CD4-positive, CD25-positive, alpha-beta regulatory T cell (primary cell): Measurements from ENCODE around the gene NEFH. TPM values are rescaled to one million over a fixed set of nuclear protein-coding genes. Genes with fewer than 3 reads are reported as not detected.

ENCODE experiments used
- ATAC-seq, 2 donors: fragments of 150-1000 bp; cut with Tn5 transposase; one replicate each; pipeline ENCODE4 v1.10.0; 2021; ENCODE audit warnings: low read depth in 2 of 2, moderate number of reproducible peaks in 2 of 2, moderate library complexity in 1 of 2
- DNase-seq, 3 donors: peaks; one replicate each; pipeline versions ENCODE4 v3.0.0 to v3.0.0-alpha.2; 2012 to 2022; ENCODE audit warnings: mixed read lengths in 1 of 3
- H3K27ac ChIP-seq: one replicate; pipeline ENCODE4 v1.7.0; 2013; ENCODE audit warnings: mild to moderate bottlenecking, low read length; ENCODE audit not compliant: insufficient read depth, poor library complexity, severe bottlenecking
- H3K27me3 ChIP-seq: one replicate; pipeline ENCODE4 v1.7.0; 2013; ENCODE audit warnings: low read length; ENCODE audit not compliant: control insufficient read depth, insufficient read depth
- H3K36me3 ChIP-seq: one replicate; pipeline ENCODE4 v1.7.0; 2013; ENCODE audit warnings: mild to moderate bottlenecking, low read length, moderate library complexity; ENCODE audit not compliant: control insufficient read depth, insufficient read depth
- H3K4me1 ChIP-seq: 2 replicates; pipeline ENCODE4 v1.7.0; 2013; ENCODE audit warnings: mild to moderate bottlenecking, low read length; ENCODE audit not compliant: insufficient read depth, control insufficient read depth, poor library complexity, severe bottlenecking
- H3K4me3 ChIP-seq: one replicate; pipeline ENCODE4 v1.7.0; 2013; ENCODE audit warnings: low read depth, mild to moderate bottlenecking, low read length, moderate library complexity
- H3K9me3 ChIP-seq, 2 experiments: 1 replicate in 1 of 2; 2 replicates in 1 of 2; pipeline ENCODE4 v1.7.0; 2013; ENCODE audit warnings: low read length in 2 of 2, mild to moderate bottlenecking in 1 of 2, moderate library complexity in 1 of 2; ENCODE audit not compliant: control insufficient read depth in 2 of 2
- H3K27ac Mint-ChIP-seq, 3 donors: one replicate each; pipeline ENCODE4 v1.8.0; 2020 to 2022; ENCODE audit warnings: mild to moderate bottlenecking in 3 of 3, mixed read lengths in 3 of 3, moderate library complexity in 2 of 3
- H3K27me3 Mint-ChIP-seq: one replicate; pipeline ENCODE4 v1.8.0; 2022; ENCODE audit warnings: mild to moderate bottlenecking, mixed read lengths
- H3K36me3 Mint-ChIP-seq: one replicate; pipeline ENCODE4 v1.8.0; 2020; ENCODE audit warnings: mixed read lengths
- H3K4me1 Mint-ChIP-seq, 4 donors: one replicate each; pipeline ENCODE4 v1.8.0; 2020 to 2022; ENCODE audit warnings: mixed read lengths in 4 of 4, mild to moderate bottlenecking in 1 of 4
- H3K4me3 Mint-ChIP-seq, 4 donors: one replicate each; pipeline ENCODE4 v1.8.0; 2020 to 2022; ENCODE audit warnings: mild to moderate bottlenecking in 4 of 4, mixed read lengths in 4 of 4, moderate library complexity in 3 of 4
- H3K9me3 Mint-ChIP-seq, 7 donors: one replicate each; pipeline ENCODE4 v1.8.0; 2020 to 2022; ENCODE audit warnings: mixed read lengths in 7 of 7, mild to moderate bottlenecking in 3 of 7, moderate library complexity in 2 of 7
- polyA plus RNA-seq, 4 donors: library from polyadenylated mRNA; unstranded; fragments of 300-500 nt; fragmentation: Illumina TruSeq; gene quantifications; one replicate each; pipeline ENCODE4 v1.2.3, GENCODE V29; 2021
- total RNA-seq: library from RNA; stranded (reverse); gene quantifications from one replicate; pipeline ENCODE4 v1.2.3, GENCODE V29; 2022

The NEFH gene
- total and polyA plus RNA-seq, 5 donors from 2014 or later: 0.08 to 0.49 (median 0.30) TPM

DNA sequence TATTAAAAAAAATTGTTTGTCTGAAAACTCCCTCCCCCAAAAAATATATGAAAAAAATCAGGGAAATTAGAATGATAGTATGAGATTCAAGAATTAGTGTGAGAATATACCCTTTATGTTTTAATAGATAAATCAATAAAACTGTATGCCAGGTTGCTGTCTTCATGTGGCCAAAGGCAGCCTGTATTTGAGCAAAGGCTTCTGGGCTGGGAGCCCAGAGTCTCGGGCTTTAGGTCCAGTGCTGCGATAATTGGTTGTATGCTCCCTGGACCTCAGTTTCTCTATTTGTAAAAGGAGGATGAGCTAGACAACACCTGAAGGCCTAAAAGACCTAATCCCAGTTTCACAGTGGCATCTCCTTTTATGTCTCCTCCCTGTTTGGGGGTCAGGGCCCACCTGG, 43.7 kb downstream of the NEFH start:
- no peaks in the 10 kb centered on the region for H3K9me3 Mint-ChIP-seq
- no peak overlapping the region for H3K27ac Mint-ChIP-seq
- H3K36me3 Mint-ChIP-seq: peaks cover 54% of the 10 kb centered on the region
- no peaks in the 10 kb centered on the region for H3K4me1 Mint-ChIP-seq
- no peak overlapping the region for H3K4me3 Mint-ChIP-seq
- Histone ChIP-seq H3K27me3 (no peaks in the 10 kb centered on the region), H3K36me3 (peaks cover 86% of the 10 kb centered on the region), H3K27ac (no peak overlapping the region), H3K4me3 (no peak overlapping the region), H3K4me1 (no peaks in the 10 kb centered on the region), H3K9me3 (no peaks in the 10 kb centered on the region)
- no peak for DNase-seq
- no peaks in the 10 kb centered on the region for H3K27me3 Mint-ChIP-seq
- no peak for ATAC-seq

DNA sequence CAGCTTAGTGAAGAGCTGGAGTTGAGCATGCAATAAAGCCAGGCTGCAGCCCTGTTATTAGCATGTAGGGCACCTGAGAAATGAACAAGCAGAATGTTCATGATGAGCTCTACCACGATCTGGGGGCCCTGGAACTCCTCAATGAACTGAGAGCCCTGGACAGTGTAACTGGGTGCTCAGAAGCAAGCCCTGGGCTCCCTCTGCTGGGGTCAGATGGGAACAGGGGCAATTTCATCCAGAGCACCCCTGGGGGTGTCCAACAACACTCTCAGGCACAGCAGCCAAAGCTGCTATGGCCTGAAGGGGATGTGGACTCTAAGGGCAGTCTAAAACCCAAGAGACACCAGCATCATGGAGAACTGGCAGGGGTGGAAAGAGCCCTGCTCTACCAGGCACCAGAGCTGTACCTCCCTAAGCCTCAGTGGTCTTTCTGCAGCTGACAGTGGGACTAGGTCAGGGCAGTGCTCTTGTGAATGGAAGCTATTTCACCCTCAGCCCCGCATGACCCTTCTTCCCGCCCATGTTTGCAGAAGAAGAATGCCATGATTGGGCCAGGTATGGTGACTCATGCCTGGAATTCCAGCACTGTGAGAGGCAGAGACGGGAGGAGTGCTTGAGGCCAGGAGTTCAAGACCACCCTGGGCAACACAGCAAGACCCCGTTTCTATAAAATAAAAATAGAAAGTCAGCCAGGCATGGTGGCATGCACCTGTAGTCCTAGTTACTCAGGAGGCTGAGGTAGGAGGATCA, 44.6 kb downstream of the NEFH start:
- Histone ChIP-seq H3K27me3 (no peaks in the 10 kb centered on the region), H3K4me3 (no peak overlapping the region), H3K4me1 (no peaks in the 10 kb centered on the region), H3K27ac (no peak overlapping the region), H3K9me3 (no peaks in the 10 kb centered on the region), H3K36me3 (peaks cover 86% of the 10 kb centered on the region)
- Mint-ChIP-seq H3K4me1 (no peaks in the 10 kb centered on the region), H3K27ac (peak overlapping the region in 1 of 3 donors; percentile 20), H3K36me3 (peaks cover 53% of the 10 kb centered on the region), H3K27me3 (no peaks in the 10 kb centered on the region), H3K9me3 (no peaks in the 10 kb centered on the region), H3K4me3 (no peak overlapping the region)
- ATAC-seq (peak in 1 of 2 donors; percentile 50), DNase-seq (peak in 2 of 3 donors; percentile 11 to 37)

DNA sequence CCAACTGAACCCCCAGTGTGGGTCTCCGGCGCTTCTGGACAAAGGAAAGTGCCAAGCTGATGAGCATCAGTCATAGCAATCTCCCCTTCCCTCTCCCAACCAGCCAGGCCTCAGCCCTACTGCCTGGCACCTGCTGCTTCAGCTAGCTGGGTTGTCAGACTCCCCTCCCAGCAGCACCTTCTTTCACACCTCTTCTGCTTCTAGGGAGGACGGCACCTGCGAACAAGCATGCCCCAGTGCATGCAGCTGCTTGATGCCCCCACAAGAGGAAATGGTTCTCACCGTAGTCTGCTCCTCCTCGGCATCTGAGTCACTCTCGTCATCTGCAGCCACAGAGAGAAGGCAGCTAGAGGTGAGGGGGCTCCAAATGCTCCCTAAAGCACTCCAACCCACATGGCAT, 48.1 kb downstream of the NEFH start:
- Histone ChIP-seq H3K27me3 (no peaks in the 10 kb centered on the region), H3K36me3 (peaks cover 89% of the 10 kb centered on the region), H3K4me3 (no peak overlapping the region), H3K9me3 (no peaks in the 10 kb centered on the region), H3K4me1 (no peaks in the 10 kb centered on the region), H3K27ac (no peak overlapping the region)
- H3K36me3 Mint-ChIP-seq: peaks cover 38% of the 10 kb centered on the region
- H3K4me1 Mint-ChIP-seq: no peaks in the 10 kb centered on the region
- ATAC-seq (no peak), DNase-seq (no peak)
- no peak overlapping the region for H3K27ac Mint-ChIP-seq
- no peak overlapping the region for H3K4me3 Mint-ChIP-seq
- H3K9me3 Mint-ChIP-seq: no peaks in the 10 kb centered on the region
- H3K27me3 Mint-ChIP-seq: no peaks in the 10 kb centered on the region

DNA sequence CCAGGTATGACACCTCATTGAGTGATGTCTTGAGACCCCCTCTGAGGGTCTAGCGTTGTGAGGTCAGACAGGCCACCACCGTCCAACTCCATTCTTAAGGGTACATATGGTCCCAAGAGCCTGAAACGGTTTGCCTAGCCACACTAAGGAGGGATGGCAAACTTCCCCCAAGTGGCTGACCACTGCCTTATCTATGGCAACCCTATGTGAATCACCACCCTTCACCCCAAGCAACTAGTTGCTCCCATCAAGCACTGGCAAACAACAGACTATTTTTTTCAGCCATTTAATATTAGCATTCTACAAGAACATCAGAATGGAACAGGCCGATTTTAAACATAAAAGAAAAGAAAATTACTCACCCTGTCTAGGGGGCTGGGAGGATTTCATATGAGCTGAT, 50.7 kb downstream of the NEFH start:
- Mint-ChIP-seq H3K9me3 (peaks cover 0 to 1% (median 0%) of the 10 kb centered on the region in 7 donors), H3K27me3 (no peaks in the 10 kb centered on the region), H3K36me3 (peaks cover 37% of the 10 kb centered on the region), H3K4me3 (no peak overlapping the region), H3K4me1 (peaks cover 0 to 5% (median 1%) of the 10 kb centered on the region in 4 donors), H3K27ac (peak overlapping the region in 1 of 3 donors; percentile 20)
- H3K27me3 ChIP-seq: no peaks in the 10 kb centered on the region
- no peaks in the 10 kb centered on the region for H3K4me1 ChIP-seq
- no peak for DNase-seq
- peaks cover 86% of the 10 kb centered on the region for H3K36me3 ChIP-seq
- no peak for ATAC-seq
- H3K4me3 ChIP-seq: no peak overlapping the region
- no peak overlapping the region for H3K27ac ChIP-seq
- no peaks in the 10 kb centered on the region for H3K9me3 ChIP-seq

DNA sequence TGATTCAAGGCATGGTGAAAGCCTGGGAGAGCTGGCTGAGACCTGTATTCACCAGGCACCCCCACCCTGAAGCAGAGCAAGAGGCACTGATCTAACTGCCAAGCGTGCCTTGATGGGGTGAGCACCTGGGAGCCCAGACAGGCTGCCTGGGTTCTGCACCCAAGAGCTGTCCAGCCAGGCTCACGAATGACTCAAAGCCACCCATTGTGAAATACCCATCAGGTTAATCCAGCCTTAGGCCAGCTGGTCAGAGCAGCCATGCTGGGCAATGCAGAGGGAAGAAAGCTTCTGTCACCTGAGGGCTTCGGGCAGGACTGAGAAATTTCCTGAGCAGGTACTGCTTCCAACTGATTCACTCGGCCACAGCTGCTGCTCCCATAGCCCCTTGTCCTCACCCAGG, 51.4 kb downstream of the NEFH start:
- ATAC-seq (no peak), DNase-seq (no peak)
- Histone ChIP-seq H3K27me3 (no peaks in the 10 kb centered on the region), H3K27ac (no peak overlapping the region), H3K4me1 (no peaks in the 10 kb centered on the region), H3K9me3 (no peaks in the 10 kb centered on the region), H3K4me3 (no peak overlapping the region), H3K36me3 (peaks cover 88% of the 10 kb centered on the region)
- no peak overlapping the region for H3K27ac Mint-ChIP-seq
- H3K4me1 Mint-ChIP-seq: peaks cover 0 to 5% (median 1%) of the 10 kb centered on the region in 4 donors
- no peak overlapping the region for H3K4me3 Mint-ChIP-seq
- H3K9me3 Mint-ChIP-seq: peaks cover 0 to 1% (median 0%) of the 10 kb centered on the region in 7 donors
- peaks cover 39% of the 10 kb centered on the region for H3K36me3 Mint-ChIP-seq
- H3K27me3 Mint-ChIP-seq: no peaks in the 10 kb centered on the region

DNA sequence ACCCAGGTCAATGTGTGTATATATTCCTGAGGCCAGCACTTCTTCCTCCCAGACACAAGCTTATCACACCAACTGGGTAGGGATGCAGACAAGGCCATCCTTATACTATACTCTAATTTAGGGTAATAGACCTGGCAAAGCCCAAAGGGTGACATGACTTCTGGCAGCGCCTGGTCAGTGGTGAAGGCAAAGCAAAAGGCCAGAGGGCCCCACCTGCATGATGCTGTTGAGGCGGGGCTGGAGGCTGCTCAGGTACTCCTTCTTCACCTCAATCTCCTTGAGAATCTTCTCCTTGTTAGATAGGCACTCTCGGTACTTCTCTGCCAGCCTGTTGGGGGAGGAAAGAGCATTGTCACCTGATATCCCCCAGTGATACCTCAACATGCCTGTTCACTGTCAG, 56.4 kb downstream of the NEFH start:
- Histone ChIP-seq H3K4me1 (no peaks in the 10 kb centered on the region), H3K27ac (no peak overlapping the region), H3K36me3 (peaks cover 87% of the 10 kb centered on the region), H3K9me3 (no peaks in the 10 kb centered on the region), H3K4me3 (no peak overlapping the region), H3K27me3 (no peaks in the 10 kb centered on the region)
- Mint-ChIP-seq H3K27ac (peak overlapping the region in 1 of 3 donors; percentile 56), H3K4me3 (no peak overlapping the region), H3K9me3 (peaks cover 0 to 1% (median 0%) of the 10 kb centered on the region in 7 donors), H3K36me3 (peaks cover 41% of the 10 kb centered on the region), H3K4me1 (peaks cover 2 to 6% (median 4%) of the 10 kb centered on the region in 4 donors), H3K27me3 (no peaks in the 10 kb centered on the region)
- ATAC-seq: no peak
- no peak for DNase-seq

DNA sequence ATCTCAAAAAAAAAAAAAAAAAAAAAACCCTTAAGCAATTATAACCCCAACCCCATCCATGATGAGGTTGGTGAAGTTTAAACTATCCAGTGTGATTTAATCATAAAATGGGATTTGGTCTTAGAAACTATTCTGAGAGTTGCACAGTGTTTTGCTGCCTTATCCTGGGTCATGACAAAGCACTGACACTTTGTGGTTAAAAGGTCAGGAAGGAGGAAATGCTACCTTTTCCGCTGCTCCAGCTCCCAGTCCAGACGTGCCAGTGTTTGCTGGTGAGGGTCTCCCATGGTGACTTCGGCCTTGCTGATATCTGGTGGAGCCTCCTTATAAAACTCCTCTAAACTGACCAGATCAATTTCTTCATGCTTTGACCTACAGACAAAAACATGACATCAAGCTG, 59.1 kb downstream of the NEFH start:
- Histone ChIP-seq H3K36me3 (peaks cover 87% of the 10 kb centered on the region), H3K27me3 (no peaks in the 10 kb centered on the region), H3K9me3 (no peaks in the 10 kb centered on the region), H3K27ac (no peak overlapping the region), H3K4me3 (no peak overlapping the region), H3K4me1 (no peaks in the 10 kb centered on the region)
- Mint-ChIP-seq H3K4me1 (peaks cover 1 to 6% (median 5%) of the 10 kb centered on the region in 4 donors), H3K36me3 (peaks cover 47% of the 10 kb centered on the region), H3K4me3 (no peak overlapping the region), H3K27ac (peak overlapping the region in 1 of 3 donors; percentile 14), H3K27me3 (no peaks in the 10 kb centered on the region), H3K9me3 (no peaks in the 10 kb centered on the region)
- DNase-seq (no peak), ATAC-seq (no peak)
